ENCODE results near the gene CFAP73. TPM values are rescaled to one million over a fixed set of nuclear protein-coding genes. Genes with fewer than 3 reads are reported as not detected.

CFAP73 gene
- total RNA-seq, 1 experiment from 2014 or later, result 0.10 TPM

- Histone ChIP-seq H3K36me3 (ENCODE audit: control insufficient read depth, insufficient read depth, low read length) (no peaks in the 10 kb centered on the region), H3K27me3 (ENCODE audit: control insufficient read depth, insufficient read depth, low read length) (no peaks in the 10 kb centered on the region), H3K4me1 (ENCODE audit: control insufficient read depth, insufficient read depth, low read length) (no peaks in the 10 kb centered on the region), H3K9me3 (ENCODE audit: control insufficient read depth, insufficient read depth, low read depth, low read length) (no peaks in the 10 kb centered on the region), H3K27ac (ENCODE audit: low read length) (no peak overlapping the region), H3K4me3 (ENCODE audit: low read depth in 2 of 2, low read length in 2 of 2) (no peak overlapping the region)
- ATAC-seq, result no peak
- TF ChIP-seq CTCF (IDR thresholded peaks at IDR 0.05) (no peak), REST (IDR thresholded peaks at IDR 0.05; ENCODE audit: insufficient read depth in 1 of 2, low read depth in 2 of 2, low read length in 1 of 2) (no peak), POLR2AphosphoS5 (IDR thresholded peaks at IDR 0.05; ENCODE audit: low read depth, low read length) (no peak), TCF7L2 (IDR thresholded peaks at IDR 0.05; ENCODE audit: low read depth, low read length) (no peak), SIN3A (IDR thresholded peaks at IDR 0.05; ENCODE audit: borderline replicate concordance, insufficient read depth, low read depth, low read length) (no peak)
- no TSS peak for BruUV-seq (replicated peaks)
- in situ Hi-C loops (cut with HindIII; ENCODE audit: low pct_unique_long_range_greater_than_20kb, low sequenced_read_pairs) (no loop called here), intact Hi-C loops (cut with micrococcal nuclease; ENCODE audit: unreplicated experiment) (no loop called here)
- DNase-seq (ENCODE audit: low read depth, low spot score), result no peak
- CTCF ChIA-PET, result no interaction called here
- POLR2A ChIA-PET, result no interaction called here
These were observed 43.8 kb upstream of the CFAP73 start for GRCh38 chr12:113105606-113106271.

GRCh38 chr12:113106361-113106760, 43.2 kb upstream of the CFAP73 start:
- ATAC-seq (no peak), DNase-seq (ENCODE audit: low read depth, low spot score) (no peak)
- intact Hi-C loops (cut with micrococcal nuclease; ENCODE audit: unreplicated experiment), result no loop called here
- Histone ChIP-seq H3K4me3 (ENCODE audit: low read depth in 2 of 2, low read length in 2 of 2) (no peak overlapping the region), H3K4me1 (ENCODE audit: control insufficient read depth, insufficient read depth, low read length) (no peaks in the 10 kb centered on the region), H3K27ac (ENCODE audit: low read length) (no peak overlapping the region), H3K27me3 (ENCODE audit: control insufficient read depth, insufficient read depth, low read length) (no peaks in the 10 kb centered on the region), H3K9me3 (ENCODE audit: control insufficient read depth, insufficient read depth, low read depth, low read length) (no peaks in the 10 kb centered on the region), H3K36me3 (ENCODE audit: control insufficient read depth, insufficient read depth, low read length) (no peaks in the 10 kb centered on the region)
- BruUV-seq (replicated peaks), result no TSS peak
- ChIA-PET POLR2A (no interaction called here), CTCF (no interaction called here)
- no peak for TF ChIP-seq TCF7L2 (IDR thresholded peaks at IDR 0.05; ENCODE audit: low read depth, low read length)
- TF ChIP-seq CTCF (IDR thresholded peaks at IDR 0.05), result no peak
- TF ChIP-seq REST (IDR thresholded peaks at IDR 0.05; ENCODE audit: insufficient read depth in 1 of 2, low read depth in 2 of 2, low read length in 1 of 2), result no peak
- TF ChIP-seq POLR2AphosphoS5 (IDR thresholded peaks at IDR 0.05; ENCODE audit: low read depth, low read length), result no peak
- TF ChIP-seq SIN3A (IDR thresholded peaks at IDR 0.05; ENCODE audit: borderline replicate concordance, insufficient read depth, low read depth, low read length), result no peak
- in situ Hi-C loops (cut with HindIII; ENCODE audit: low pct_unique_long_range_greater_than_20kb, low sequenced_read_pairs), result no loop called here
